Bone marrow (tissue), 2 donors: Measurements from ENCODE around the gene PLA2G3.
"Not testable (repeated sequence)": the region's sequence is repeated elsewhere in the genome, so short reads cannot be mapped to it uniquely, and the experiment has no call there.

Experiments
- DNase-seq, 2 donors: peaks; one replicate each; lab custom pipeline; 2025; lab: John Stamatoyannopoulos, UW

Gene PLA2G3

GRCh38 chr22:31099841-31100761 is 40.2 kb downstream of the PLA2G3 start:
- no peak for DNase-seq

GRCh38 chr22:31099386-31099785 is 40.9 kb downstream of the PLA2G3 start:
- no peak for DNase-seq

GRCh38 chr22:31098632-31099110 is 41.6 kb downstream of the PLA2G3 start:
- DNase-seq, result no peak

GRCh38 chr22:31097941-31098631 is 42.2 kb downstream of the PLA2G3 start:
- DNase-seq, result no peak

GRCh38 chr22:31097539-31097938 is 42.8 kb downstream of the PLA2G3 start:
- DNase-seq, result not testable (repeated sequence)

GRCh38 chr22:31096657-31097279 is 43.5 kb downstream of the PLA2G3 start:
- DNase-seq, result no peak

- DNase-seq, result no peak
These were observed 44.6 kb downstream of the PLA2G3 start for GRCh38 chr22:31095637-31096249.

- DNase-seq, result no peak
These were observed 45.6 kb downstream of the PLA2G3 start for GRCh38 chr22:31094741-31095140.

GRCh38 chr22:31094021-31094551 is 46.2 kb downstream of the PLA2G3 start:
- DNase-seq, result no peak

- DNase-seq, result no peak
These were observed 47.0 kb downstream of the PLA2G3 start for GRCh38 chr22:31093086-31093850.

GRCh38 chr22:31092161-31092560 is 48.1 kb downstream of the PLA2G3 start:
- DNase-seq, result no peak

- DNase-seq, result no peak
These were observed 49.0 kb downstream of the PLA2G3 start for GRCh38 chr22:31091106-31091975.

GRCh38 chr22:31090217-31091085 is 49.9 kb downstream of the PLA2G3 start:
- no peak for DNase-seq

- peak in 1 of 2 donors; percentile 9 for DNase-seq
These were observed 50.9 kb downstream of the PLA2G3 start for GRCh38 chr22:31089160-31090100.

- no peak for DNase-seq
These were observed 51.9 kb downstream of the PLA2G3 start for GRCh38 chr22:31088233-31088986.

- DNase-seq, result no peak
These were observed 52.5 kb downstream of the PLA2G3 start for GRCh38 chr22:31087744-31088215.

- DNase-seq, result no peak
These were observed 53.5 kb downstream of the PLA2G3 start for GRCh38 chr22:31086703-31087330.
